ENCODE results near the gene GBF1.

The GBF1 gene

GRCh38 chr10:102371295-102371694, 126.0 kb downstream of the GBF1 start:
- peaks cover 57% of the 10 kb centered on the region for H3K36me3 ChIP-seq (ENCODE audit: insufficient read depth, low read length)
- no peak overlapping the region for H3K4me3 ChIP-seq (ENCODE audit: low read depth, low read length)
- H2AFZ ChIP-seq (ENCODE audit: low read length, unreplicated experiment): no peak overlapping the region
- H3K27ac ChIP-seq (ENCODE audit: low read depth, low read length): no peak overlapping the region
- no peaks in the 10 kb centered on the region for H3K27me3 ChIP-seq (ENCODE audit: insufficient read depth, low read length)
- H3K79me2 ChIP-seq (ENCODE audit: control insufficient read depth, insufficient read depth, low read length, unreplicated experiment): no peaks in the 10 kb centered on the region
- no peaks in the 10 kb centered on the region for H3K4me1 ChIP-seq (ENCODE audit: control insufficient read depth, insufficient read depth, low read length, unreplicated experiment)

- H3K79me2 ChIP-seq (ENCODE audit: control insufficient read depth, insufficient read depth, low read length, unreplicated experiment): no peaks in the 10 kb centered on the region
- H3K27ac ChIP-seq (ENCODE audit: low read depth, low read length): no peak overlapping the region
- H2AFZ ChIP-seq (ENCODE audit: low read length, unreplicated experiment): no peak overlapping the region
- peaks cover 25% of the 10 kb centered on the region for H3K36me3 ChIP-seq (ENCODE audit: insufficient read depth, low read length)
- H3K27me3 ChIP-seq (ENCODE audit: insufficient read depth, low read length): no peaks in the 10 kb centered on the region
- no peak overlapping the region for H3K4me3 ChIP-seq (ENCODE audit: low read depth, low read length)
- no peaks in the 10 kb centered on the region for H3K4me1 ChIP-seq (ENCODE audit: control insufficient read depth, insufficient read depth, low read length, unreplicated experiment)
These were observed 129.9 kb downstream of the GBF1 start for GRCh38 chr10:102375250-102375649.

- H3K79me2 ChIP-seq (ENCODE audit: control insufficient read depth, insufficient read depth, low read length, unreplicated experiment): no peaks in the 10 kb centered on the region
- peaks cover 22% of the 10 kb centered on the region for H3K36me3 ChIP-seq (ENCODE audit: insufficient read depth, low read length)
- no peak overlapping the region for H3K27ac ChIP-seq (ENCODE audit: low read depth, low read length)
These were observed 130.5 kb downstream of the GBF1 start for GRCh38 chr10:102375867-102376266.

GRCh38 chr10:102376901-102377300, 131.6 kb downstream of the GBF1 start:
- H3K79me2 ChIP-seq (ENCODE audit: control insufficient read depth, insufficient read depth, low read length, unreplicated experiment): no peaks in the 10 kb centered on the region
- H3K36me3 ChIP-seq (ENCODE audit: insufficient read depth, low read length): peaks cover 19% of the 10 kb centered on the region
- H3K27ac ChIP-seq (ENCODE audit: low read depth, low read length): no peak overlapping the region
- no peak overlapping the region for H3K4me3 ChIP-seq (ENCODE audit: low read depth, low read length)
- H3K27me3 ChIP-seq (ENCODE audit: insufficient read depth, low read length): no peaks in the 10 kb centered on the region
- H3K4me1 ChIP-seq (ENCODE audit: control insufficient read depth, insufficient read depth, low read length, unreplicated experiment): no peaks in the 10 kb centered on the region
- no peak overlapping the region for H2AFZ ChIP-seq (ENCODE audit: low read length, unreplicated experiment)

More at GRCh38 chr10:102375867-102376266, 130.5 kb downstream of the GBF1 start:
- Histone ChIP-seq H2AFZ (ENCODE audit: low read length, unreplicated experiment) (no peak overlapping the region), H3K4me3 (ENCODE audit: low read depth, low read length) (no peak overlapping the region), H3K4me1 (ENCODE audit: control insufficient read depth, insufficient read depth, low read length, unreplicated experiment) (no peaks in the 10 kb centered on the region), H3K27me3 (ENCODE audit: insufficient read depth, low read length) (no peaks in the 10 kb centered on the region)

- no peak overlapping the region for H3K4me3 ChIP-seq (ENCODE audit: low read depth, low read length)
- peaks cover 12% of the 10 kb centered on the region; the same call in 1 of the 2 replicates for H3K36me3 ChIP-seq (ENCODE audit: insufficient read depth, low read length)
- H3K4me1 ChIP-seq (ENCODE audit: control insufficient read depth, insufficient read depth, low read length, unreplicated experiment): no peaks in the 10 kb centered on the region
- no peak overlapping the region for H3K27ac ChIP-seq (ENCODE audit: low read depth, low read length)
- H3K79me2 ChIP-seq (ENCODE audit: control insufficient read depth, insufficient read depth, low read length, unreplicated experiment): no peaks in the 10 kb centered on the region
- no peaks in the 10 kb centered on the region for H3K27me3 ChIP-seq (ENCODE audit: insufficient read depth, low read length)
- no peak overlapping the region for H2AFZ ChIP-seq (ENCODE audit: low read length, unreplicated experiment)
These were observed 134.1 kb downstream of the GBF1 start for GRCh38 chr10:102379383-102379782.

- Histone ChIP-seq H3K79me2 (ENCODE audit: control insufficient read depth, insufficient read depth, low read length, unreplicated experiment) (no peaks in the 10 kb centered on the region), H2AFZ (ENCODE audit: low read length, unreplicated experiment) (no peak overlapping the region), H3K27ac (ENCODE audit: low read depth, low read length) (no peak overlapping the region), H3K4me1 (ENCODE audit: control insufficient read depth, insufficient read depth, low read length, unreplicated experiment) (no peaks in the 10 kb centered on the region), H3K27me3 (ENCODE audit: insufficient read depth, low read length) (no peaks in the 10 kb centered on the region), H3K4me3 (ENCODE audit: low read depth, low read length) (no peak overlapping the region), H3K36me3 (ENCODE audit: insufficient read depth, low read length) (peaks cover 12% of the 10 kb centered on the region; the same call in 1 of the 2 replicates)
These were observed 136.7 kb downstream of the GBF1 start for GRCh38 chr10:102381983-102382382.

GRCh38 chr10:102382871-102383270, 137.5 kb downstream of the GBF1 start:
- H2AFZ ChIP-seq (ENCODE audit: low read length, unreplicated experiment): no peak overlapping the region
- H3K36me3 ChIP-seq (ENCODE audit: insufficient read depth, low read length): peaks cover 12% of the 10 kb centered on the region; the same call in 1 of the 2 replicates
- no peaks in the 10 kb centered on the region for H3K4me1 ChIP-seq (ENCODE audit: control insufficient read depth, insufficient read depth, low read length, unreplicated experiment)
- H3K79me2 ChIP-seq (ENCODE audit: control insufficient read depth, insufficient read depth, low read length, unreplicated experiment): no peaks in the 10 kb centered on the region
- no peak overlapping the region for H3K4me3 ChIP-seq (ENCODE audit: low read depth, low read length)
- no peak overlapping the region for H3K27ac ChIP-seq (ENCODE audit: low read depth, low read length)
- no peaks in the 10 kb centered on the region for H3K27me3 ChIP-seq (ENCODE audit: insufficient read depth, low read length)

GRCh38 chr10:102384053-102384452, 138.7 kb downstream of the GBF1 start:
- Histone ChIP-seq H3K79me2 (ENCODE audit: control insufficient read depth, insufficient read depth, low read length, unreplicated experiment) (no peaks in the 10 kb centered on the region), H3K27me3 (ENCODE audit: insufficient read depth, low read length) (no peaks in the 10 kb centered on the region), H3K4me1 (ENCODE audit: control insufficient read depth, insufficient read depth, low read length, unreplicated experiment) (no peaks in the 10 kb centered on the region), H2AFZ (ENCODE audit: low read length, unreplicated experiment) (no peak overlapping the region), H3K4me3 (ENCODE audit: low read depth, low read length) (no peak overlapping the region), H3K36me3 (ENCODE audit: insufficient read depth, low read length) (peaks cover 12% of the 10 kb centered on the region; the same call in 1 of the 2 replicates), H3K27ac (ENCODE audit: low read depth, low read length) (no peak overlapping the region)

GRCh38 chr10:102384606-102385429, 139.5 kb downstream of the GBF1 start:
- no peaks in the 10 kb centered on the region for H3K79me2 ChIP-seq (ENCODE audit: control insufficient read depth, insufficient read depth, low read length, unreplicated experiment)
- no peaks in the 10 kb centered on the region for H3K4me1 ChIP-seq (ENCODE audit: control insufficient read depth, insufficient read depth, low read length, unreplicated experiment)
- H3K27me3 ChIP-seq (ENCODE audit: insufficient read depth, low read length): no peaks in the 10 kb centered on the region
- no peak overlapping the region for H3K4me3 ChIP-seq (ENCODE audit: low read depth, low read length)
- H3K27ac ChIP-seq (ENCODE audit: low read depth, low read length): no peak overlapping the region
- no peak overlapping the region for H2AFZ ChIP-seq (ENCODE audit: low read length, unreplicated experiment)
- H3K36me3 ChIP-seq (ENCODE audit: insufficient read depth, low read length): peaks cover 12% of the 10 kb centered on the region; the same call in 1 of the 2 replicates

- H2AFZ ChIP-seq (ENCODE audit: low read length, unreplicated experiment): no peak overlapping the region
- no peak overlapping the region for H3K27ac ChIP-seq (ENCODE audit: low read depth, low read length)
- H3K4me1 ChIP-seq (ENCODE audit: control insufficient read depth, insufficient read depth, low read length, unreplicated experiment): no peaks in the 10 kb centered on the region
- H3K4me3 ChIP-seq (ENCODE audit: low read depth, low read length): no peak overlapping the region
- H3K36me3 ChIP-seq (ENCODE audit: insufficient read depth, low read length): no peaks in the 10 kb centered on the region
- no peaks in the 10 kb centered on the region for H3K79me2 ChIP-seq (ENCODE audit: control insufficient read depth, insufficient read depth, low read length, unreplicated experiment)
- H3K27me3 ChIP-seq (ENCODE audit: insufficient read depth, low read length): no peaks in the 10 kb centered on the region
These were observed 144.6 kb downstream of the GBF1 start for GRCh38 chr10:102389894-102390293.

- no peak overlapping the region for H3K4me3 ChIP-seq (ENCODE audit: low read depth, low read length)
- peaks cover 10% of the 10 kb centered on the region for H3K4me1 ChIP-seq (ENCODE audit: control insufficient read depth, insufficient read depth, low read length, unreplicated experiment)
- H3K27ac ChIP-seq (ENCODE audit: low read depth, low read length): no peak overlapping the region
- peaks cover 10% of the 10 kb centered on the region for H3K79me2 ChIP-seq (ENCODE audit: control insufficient read depth, insufficient read depth, low read length, unreplicated experiment)
- H3K27me3 ChIP-seq (ENCODE audit: insufficient read depth, low read length): no peaks in the 10 kb centered on the region
- no peaks in the 10 kb centered on the region for H3K36me3 ChIP-seq (ENCODE audit: insufficient read depth, low read length)
- no peak overlapping the region for H2AFZ ChIP-seq (ENCODE audit: low read length, unreplicated experiment)
These were observed 147.0 kb downstream of the GBF1 start for GRCh38 chr10:102392306-102392705.
